ENCODE results near the gene KIAA1217. TPM values are rescaled to one million over a fixed set of nuclear protein-coding genes. Genes with fewer than 3 reads are reported as not detected.
A peak's percentile ranks its signal among the peaks of the same experiment; 100 is the strongest.

KIAA1217 gene
- total RNA-seq, 4 donors from 2014 or later = 34.8 to 66.8 (median 52.9) TPM

DNA sequence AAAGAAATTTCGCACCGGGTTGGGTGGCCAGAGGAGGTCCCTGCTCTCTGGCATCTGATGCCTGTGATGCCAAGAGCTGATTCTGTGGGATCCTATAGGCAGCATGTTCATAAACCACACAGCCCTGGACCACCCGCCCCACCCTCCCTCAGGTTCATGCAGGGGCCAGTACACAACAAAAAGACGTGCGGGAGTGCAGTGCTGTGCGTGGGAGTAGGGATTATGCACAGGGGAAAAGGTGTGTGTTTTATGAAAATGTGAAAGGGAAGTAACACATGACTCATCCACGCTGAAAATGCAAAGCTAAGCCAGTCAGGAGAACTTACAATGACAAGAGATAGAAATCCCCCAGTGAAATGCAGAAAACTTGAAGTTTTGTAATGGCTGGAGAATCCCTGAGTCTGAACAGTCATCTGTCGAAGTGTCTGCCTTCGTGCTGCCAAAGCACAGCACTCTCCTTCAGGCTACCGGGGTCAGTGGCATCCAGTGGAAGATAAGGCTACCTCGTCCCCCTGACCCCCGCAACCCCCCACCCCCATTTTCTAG lies 1.1 kb downstream of the KIAA1217 start:
- 5 to 15% methylated on average over 12 of the region's 12 CpGs for WGBS, 2 donors
- intact Hi-C loops (cut with DNase I; ENCODE audit: low total_unique reads) = loop anchor here (10.0 kb wide), 2 partner anchors 145 to 215 kb away; no protein-coding TSS in a partner anchor
- DNase-seq (ENCODE audit: low spot score in 2 of 2) = peak; percentile 19 to 76
- H3K4me3 ChIP-seq (ENCODE audit: low read depth, poor library complexity, severe bottlenecking) = no peak overlapping the region
- no peak for TF ChIP-seq POLR2A (IDR thresholded peaks at IDR 0.05)
- TF ChIP-seq, protein P1, sequence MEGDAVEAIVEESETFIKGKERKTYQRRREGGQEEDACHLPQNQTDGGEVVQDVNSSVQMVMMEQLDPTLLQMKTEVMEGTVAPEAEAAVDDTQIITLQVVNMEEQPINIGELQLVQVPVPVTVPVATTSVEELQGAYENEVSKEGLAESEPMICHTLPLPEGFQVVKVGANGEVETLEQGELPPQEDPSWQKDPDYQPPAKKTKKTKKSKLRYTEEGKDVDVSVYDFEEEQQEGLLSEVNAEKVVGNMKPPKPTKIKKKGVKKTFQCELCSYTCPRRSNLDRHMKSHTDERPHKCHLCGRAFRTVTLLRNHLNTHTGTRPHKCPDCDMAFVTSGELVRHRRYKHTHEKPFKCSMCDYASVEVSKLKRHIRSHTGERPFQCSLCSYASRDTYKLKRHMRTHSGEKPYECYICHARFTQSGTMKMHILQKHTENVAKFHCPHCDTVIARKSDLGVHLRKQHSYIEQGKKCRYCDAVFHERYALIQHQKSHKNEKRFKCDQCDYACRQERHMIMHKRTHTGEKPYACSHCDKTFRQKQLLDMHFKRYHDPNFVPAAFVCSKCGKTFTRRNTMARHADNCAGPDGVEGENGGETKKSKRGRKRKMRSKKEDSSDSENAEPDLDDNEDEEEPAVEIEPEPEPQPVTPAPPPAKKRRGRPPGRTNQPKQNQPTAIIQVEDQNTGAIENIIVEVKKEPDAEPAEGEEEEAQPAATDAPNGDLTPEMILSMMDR (IDR thresholded peaks at IDR 0.05) = no peak

DNA sequence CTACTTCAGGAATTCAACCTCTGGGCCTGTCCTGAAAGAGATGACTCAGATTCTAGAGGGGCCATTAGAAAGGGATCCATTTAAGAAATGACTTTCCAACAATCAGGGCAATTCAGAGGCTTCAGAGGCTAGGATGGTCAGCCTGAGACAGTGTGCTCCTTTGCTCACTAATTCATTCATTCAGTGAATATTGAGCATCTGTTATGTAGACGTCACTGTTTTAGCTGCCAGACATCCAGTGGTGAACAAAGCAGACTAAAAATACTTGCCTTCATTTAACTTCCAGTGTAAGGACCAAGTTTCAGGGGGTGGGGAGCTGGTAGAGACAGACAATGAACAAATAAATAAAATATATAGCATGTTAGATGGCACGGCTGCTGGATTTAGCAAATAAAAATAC lies 1.6 kb downstream of the KIAA1217 start:
- no peak for TF ChIP-seq POLR2A (IDR thresholded peaks at IDR 0.05)
- TF ChIP-seq, protein P1 (IDR thresholded peaks at IDR 0.05) = no peak
- intact Hi-C loops (cut with DNase I; ENCODE audit: low total_unique reads) = loop anchor here (10.0 kb wide), 1 partner anchor 144 kb away; no protein-coding TSS in a partner anchor
- no peak overlapping the region for H3K4me3 ChIP-seq (ENCODE audit: low read depth, poor library complexity, severe bottlenecking)
- 66 to 70% methylated on average over 2 of the region's 2 CpGs for WGBS, 2 donors
- no peak for DNase-seq (ENCODE audit: low spot score in 2 of 2)

DNA sequence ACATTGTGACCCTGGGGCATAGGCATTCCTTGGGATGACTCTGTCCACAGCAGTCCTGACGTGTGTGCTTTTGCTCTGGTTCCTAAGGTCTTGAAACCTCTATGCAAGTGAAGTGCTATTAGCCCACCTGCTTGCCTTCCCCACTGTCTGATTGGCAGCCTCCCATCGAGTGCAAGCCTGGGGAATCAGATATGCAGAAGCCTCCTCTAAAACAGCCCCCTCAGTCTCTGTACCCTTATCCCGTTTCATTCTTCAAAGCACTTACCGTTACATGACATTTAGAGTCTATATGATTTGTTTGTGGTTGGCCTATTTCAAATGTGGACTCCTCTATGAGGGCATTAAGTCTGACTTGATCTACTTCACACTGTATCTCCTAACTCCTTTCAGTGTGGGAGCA lies 4.3 kb downstream of the KIAA1217 start:
- intact Hi-C loops (cut with DNase I; ENCODE audit: low total_unique reads) = loop anchor here (10.0 kb wide), 1 partner anchor 142 kb away; no protein-coding TSS in a partner anchor
- no peak for DNase-seq (ENCODE audit: low spot score in 2 of 2)
- H3K4me3 ChIP-seq (ENCODE audit: low read depth, poor library complexity, severe bottlenecking) = no peak overlapping the region
- TF ChIP-seq POLR2A (IDR thresholded peaks at IDR 0.05) = no peak
- TF ChIP-seq, protein P1 (IDR thresholded peaks at IDR 0.05) = no peak
- 92 to 94% methylated on average over 4 of the region's 4 CpGs for WGBS, 2 donors

DNA sequence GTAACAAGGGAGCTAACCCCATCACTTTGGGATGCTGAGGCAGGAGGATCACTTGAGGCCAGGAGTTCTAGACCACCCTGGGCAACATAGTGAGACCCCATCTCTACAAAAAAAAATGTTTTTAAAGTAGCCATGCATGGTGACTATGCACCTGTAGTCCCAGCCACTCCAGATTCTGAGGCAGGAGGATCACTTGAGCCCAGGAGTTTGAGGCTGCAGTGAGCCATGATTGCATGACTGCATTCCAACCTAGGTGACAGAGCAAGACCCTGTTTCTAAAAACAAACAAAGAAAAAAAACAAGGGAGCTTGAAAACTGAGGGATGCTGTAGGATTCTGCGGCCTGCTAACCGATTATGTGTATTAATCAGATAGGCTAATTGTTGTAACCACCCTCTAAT lies 4.9 kb downstream of the KIAA1217 start:
- no peak overlapping the region for H3K4me3 ChIP-seq (ENCODE audit: low read depth, poor library complexity, severe bottlenecking)
- intact Hi-C loops (cut with DNase I; ENCODE audit: low total_unique reads) = loop anchor here (10.0 kb wide), 1 partner anchor 141 kb away; no protein-coding TSS in a partner anchor
- WGBS, 2 donors = 93 to 96% methylated on average over 2 of the region's 2 CpGs
- TF ChIP-seq, protein P1 (IDR thresholded peaks at IDR 0.05) = no peak
- no peak for TF ChIP-seq POLR2A (IDR thresholded peaks at IDR 0.05)
- no peak for DNase-seq (ENCODE audit: low spot score in 2 of 2)

DNA sequence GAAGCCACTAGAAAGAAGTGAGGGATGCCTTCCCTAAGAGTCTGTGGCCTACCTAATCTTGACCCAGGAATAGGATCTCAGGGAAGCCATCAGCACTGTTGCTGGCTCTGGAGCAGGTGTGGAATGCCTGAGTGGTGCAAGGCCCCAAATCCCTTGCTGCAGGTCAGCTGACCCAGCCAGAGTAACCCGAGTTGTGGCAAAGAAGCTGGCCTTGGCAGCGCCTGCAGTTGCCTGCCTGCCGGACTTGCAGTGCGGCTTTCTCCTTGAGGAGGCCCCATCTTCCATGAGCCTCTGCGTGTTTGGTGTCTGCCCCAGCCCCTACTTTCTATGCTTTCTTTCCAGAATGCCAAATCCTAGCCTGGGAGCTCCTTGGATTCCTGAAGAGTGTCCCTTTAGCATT lies 5.8 kb downstream of the KIAA1217 start:
- DNase-seq (ENCODE audit: low spot score in 2 of 2) = no peak
- intact Hi-C loops (cut with DNase I; ENCODE audit: low total_unique reads) = loop anchor here (10.0 kb wide), 1 partner anchor 140 kb away; no protein-coding TSS in a partner anchor
- no peak overlapping the region for H3K4me3 ChIP-seq (ENCODE audit: low read depth, poor library complexity, severe bottlenecking)
- TF ChIP-seq, protein P1 (IDR thresholded peaks at IDR 0.05) = no peak
- TF ChIP-seq POLR2A (IDR thresholded peaks at IDR 0.05) = no peak
- WGBS, 2 donors = 14 to 49% methylated on average over 4 to 5 of the region's 5 CpGs

DNA sequence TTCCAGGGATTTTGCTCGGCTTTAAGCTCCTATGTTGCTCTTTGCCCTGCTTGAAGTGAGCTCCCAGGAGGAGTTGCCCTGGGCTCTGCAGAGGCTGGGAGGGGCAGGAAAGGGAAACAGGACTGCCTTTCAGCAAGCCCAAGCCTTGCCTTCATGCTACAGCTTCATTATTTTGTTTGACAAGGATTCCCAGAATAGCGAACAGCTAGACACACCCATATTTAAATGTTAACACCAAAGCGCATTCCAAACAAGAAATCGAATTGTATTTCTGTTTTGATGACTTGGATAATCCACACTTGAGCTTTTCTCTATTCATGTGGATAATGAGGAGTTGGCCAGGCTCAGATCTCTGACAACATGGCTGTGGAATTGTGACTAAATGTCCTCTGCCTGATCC lies 6.3 kb downstream of the KIAA1217 start:
- no peak for DNase-seq (ENCODE audit: low spot score in 2 of 2)
- no peak overlapping the region for H3K4me3 ChIP-seq (ENCODE audit: low read depth, poor library complexity, severe bottlenecking)
- TF ChIP-seq POLR2A (IDR thresholded peaks at IDR 0.05) = no peak
- TF ChIP-seq, protein P1 (IDR thresholded peaks at IDR 0.05) = no peak
- 13 to 20% methylated on average over 4 of the region's 4 CpGs for WGBS, 2 donors
- intact Hi-C loops (cut with DNase I; ENCODE audit: low total_unique reads) = loop anchor here (10.0 kb wide), 1 partner anchor 140 kb away; no protein-coding TSS in a partner anchor

Data from lower leg skin (tissue), 4 donors.